RWPE2 (cell line): Measurements from ENCODE around the gene RERE.

Source experiments
- ATAC-seq: fragments of 200-7000 bp; cut with Tn5 transposase; 3 replicates; pipeline ENCODE4 v1.9.1; 2021; ENCODE audit warnings: low read depth
- DNase-seq: peaks from one replicate; pipeline ENCODE4 v3.0.0-alpha.2; 2020; ENCODE audit warnings: low spot score
- H3K27ac ChIP-seq: fragments of 450-650 bp; 2 replicates; pipeline ENCODE4 v1.5.1; 2017; ENCODE audit warnings: mild to moderate bottlenecking; ENCODE audit not compliant: poor library complexity, severe bottlenecking
- H3K27me3 ChIP-seq: fragments of 250-450 bp; sonication (Bioruptor Pico); 2 replicates; pipeline ENCODE4 v1.5.1; 2021; ENCODE audit warnings: mild to moderate bottlenecking, moderate library complexity; ENCODE audit not compliant: insufficient read depth, poor library complexity, severe bottlenecking
- H3K36me3 ChIP-seq: fragments of 250-450 bp; sonication (Bioruptor Pico); 2 replicates; pipeline ENCODE4 v1.5.1; 2020; ENCODE audit warnings: low read depth, mild to moderate bottlenecking, moderate library complexity
- H3K4me1 ChIP-seq: fragments of 250-450 bp; sonication (Bioruptor Pico); 2 replicates; pipeline ENCODE4 v1.5.1; 2021; ENCODE audit warnings: mild to moderate bottlenecking, moderate library complexity; ENCODE audit not compliant: insufficient read depth, poor library complexity, severe bottlenecking
- H3K4me3 ChIP-seq: fragments of 250-450 bp; sonication (Bioruptor Pico); 2 replicates; pipeline ENCODE4 v1.5.1; 2021; ENCODE audit warnings: mild to moderate bottlenecking, moderate library complexity; ENCODE audit not compliant: severe bottlenecking
- H3K9me3 ChIP-seq: fragments of 250-450 bp; sonication (Bioruptor Pico); 2 replicates; pipeline ENCODE4 v1.5.1; 2021; ENCODE audit warnings: mild to moderate bottlenecking, moderate library complexity; ENCODE audit not compliant: severe bottlenecking
- TF ChIP-seq, protein P1 (sequence below): fragments of 450-650 bp; IDR thresholded peaks from one replicate; pipeline ENCODE4 v1.5.1; 2017; ENCODE audit warnings: mild to moderate bottlenecking, moderate library complexity; ENCODE audit not compliant: poor library complexity, severe bottlenecking

Gene RERE

DNA sequence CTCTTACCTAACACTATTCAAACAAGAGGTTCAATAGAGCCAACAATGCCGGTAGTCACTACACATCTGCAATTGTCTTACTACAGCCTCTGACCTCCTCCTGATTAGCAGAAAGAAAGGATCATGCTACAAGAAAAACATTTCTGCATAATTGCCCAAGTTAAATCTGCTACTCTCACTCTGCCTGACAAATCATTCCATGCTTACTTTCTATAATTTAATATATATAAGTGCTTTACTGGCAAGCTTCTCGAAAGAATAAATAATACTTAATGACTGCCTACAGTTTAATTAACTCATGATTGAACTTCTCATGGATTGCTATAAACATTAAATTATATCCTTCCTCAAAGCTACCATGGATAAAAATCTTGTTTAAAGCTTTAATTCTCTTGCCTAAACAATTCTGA, 343.5 kb downstream of the RERE start:
- Histone ChIP-seq H3K27me3 (no peaks in the 10 kb centered on the region), H3K4me1 (peaks cover 8% of the 10 kb centered on the region), H3K36me3 (no peaks in the 10 kb centered on the region), H3K4me3 (no peak overlapping the region), H3K9me3 (no peaks in the 10 kb centered on the region), H3K27ac (no peak overlapping the region)
- ATAC-seq (no peak), DNase-seq (no peak)
- TF ChIP-seq, protein P1, sequence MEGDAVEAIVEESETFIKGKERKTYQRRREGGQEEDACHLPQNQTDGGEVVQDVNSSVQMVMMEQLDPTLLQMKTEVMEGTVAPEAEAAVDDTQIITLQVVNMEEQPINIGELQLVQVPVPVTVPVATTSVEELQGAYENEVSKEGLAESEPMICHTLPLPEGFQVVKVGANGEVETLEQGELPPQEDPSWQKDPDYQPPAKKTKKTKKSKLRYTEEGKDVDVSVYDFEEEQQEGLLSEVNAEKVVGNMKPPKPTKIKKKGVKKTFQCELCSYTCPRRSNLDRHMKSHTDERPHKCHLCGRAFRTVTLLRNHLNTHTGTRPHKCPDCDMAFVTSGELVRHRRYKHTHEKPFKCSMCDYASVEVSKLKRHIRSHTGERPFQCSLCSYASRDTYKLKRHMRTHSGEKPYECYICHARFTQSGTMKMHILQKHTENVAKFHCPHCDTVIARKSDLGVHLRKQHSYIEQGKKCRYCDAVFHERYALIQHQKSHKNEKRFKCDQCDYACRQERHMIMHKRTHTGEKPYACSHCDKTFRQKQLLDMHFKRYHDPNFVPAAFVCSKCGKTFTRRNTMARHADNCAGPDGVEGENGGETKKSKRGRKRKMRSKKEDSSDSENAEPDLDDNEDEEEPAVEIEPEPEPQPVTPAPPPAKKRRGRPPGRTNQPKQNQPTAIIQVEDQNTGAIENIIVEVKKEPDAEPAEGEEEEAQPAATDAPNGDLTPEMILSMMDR: no peak

DNA sequence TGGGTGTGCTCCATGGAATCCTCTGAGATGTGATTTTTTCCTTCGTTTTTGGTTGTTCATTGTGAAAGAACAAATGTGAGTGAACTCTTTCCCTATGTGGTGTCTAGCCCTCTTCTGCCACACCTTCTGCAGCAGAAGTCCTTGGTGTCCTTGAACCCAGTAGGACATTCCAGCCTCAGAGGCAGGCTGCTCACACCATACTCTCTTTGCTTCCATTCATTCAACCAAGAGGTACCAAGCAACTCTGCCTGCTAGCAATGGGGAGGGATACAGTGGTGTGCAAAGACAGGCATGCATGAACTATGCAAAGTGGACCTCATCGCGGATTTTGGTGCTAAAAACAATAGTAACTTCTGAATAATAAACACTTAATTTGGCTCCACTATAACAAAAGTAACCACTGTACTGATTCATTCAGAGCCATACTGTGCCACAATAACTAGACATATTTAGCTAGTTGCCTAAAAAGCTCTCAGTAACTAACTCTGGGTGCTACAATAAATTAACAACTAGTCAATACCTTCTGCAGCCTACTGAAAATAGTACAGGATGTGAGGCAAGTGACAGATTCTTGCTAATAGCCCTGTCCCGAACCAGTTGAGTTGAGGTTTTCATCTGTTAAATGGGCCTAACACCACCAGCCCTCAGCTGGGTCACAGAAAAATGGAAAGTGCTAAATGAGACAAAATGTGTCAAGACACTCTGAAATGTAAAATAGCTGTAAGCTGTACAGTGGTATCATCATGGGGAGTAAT, 344.1 kb downstream of the RERE start:
- Histone ChIP-seq H3K27ac (no peak overlapping the region), H3K27me3 (no peaks in the 10 kb centered on the region), H3K36me3 (no peaks in the 10 kb centered on the region), H3K4me1 (peaks cover 8% of the 10 kb centered on the region), H3K4me3 (no peak overlapping the region), H3K9me3 (no peaks in the 10 kb centered on the region)
- ATAC-seq (no peak), DNase-seq (no peak)
- TF ChIP-seq, protein P1: no peak

DNA sequence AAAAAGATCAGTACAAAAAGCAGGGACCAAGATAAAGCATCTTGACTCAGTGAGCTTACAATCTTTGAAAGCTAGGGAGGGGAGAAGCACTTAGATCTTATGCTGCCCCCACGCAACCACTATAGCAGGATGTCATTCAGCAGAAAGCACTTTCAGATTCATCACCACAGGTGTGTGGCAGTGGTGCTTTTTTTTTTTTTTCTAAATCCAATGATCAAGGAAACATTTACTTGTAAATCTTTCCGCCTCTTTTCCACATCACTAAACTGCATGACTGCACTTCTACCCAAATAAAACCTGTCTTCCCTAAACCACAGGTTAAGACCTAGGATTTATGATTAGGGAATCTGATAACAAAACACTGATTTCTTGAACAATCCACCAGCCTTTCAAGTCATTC, 344.8 kb downstream of the RERE start:
- no peak for ATAC-seq
- TF ChIP-seq, protein P1: no peak
- H3K27ac ChIP-seq: no peak overlapping the region
- H3K36me3 ChIP-seq: no peaks in the 10 kb centered on the region
- H3K4me1 ChIP-seq: peaks cover 8% of the 10 kb centered on the region
- no peaks in the 10 kb centered on the region for H3K9me3 ChIP-seq
- no peak overlapping the region for H3K4me3 ChIP-seq
- H3K27me3 ChIP-seq: no peaks in the 10 kb centered on the region
- DNase-seq: no peak

DNA sequence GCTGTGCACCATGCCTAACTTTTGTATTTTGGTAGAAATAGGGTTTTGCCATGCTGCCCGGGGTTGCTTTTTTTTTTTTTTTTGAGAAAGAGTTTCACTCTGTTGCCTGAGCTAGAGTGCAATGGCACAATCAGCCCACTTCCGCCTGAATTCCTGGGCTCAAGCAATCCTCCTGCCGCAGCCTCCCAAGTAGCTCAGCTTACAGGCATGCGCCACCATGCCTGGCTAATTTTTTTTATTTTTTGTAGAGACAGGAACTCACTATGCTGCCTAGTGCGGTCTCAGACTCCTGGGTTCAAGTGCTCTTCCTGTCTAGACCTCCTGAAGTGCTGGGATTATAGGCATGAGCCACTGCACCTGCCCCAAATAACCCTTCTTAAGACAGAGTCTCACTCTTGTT, 346.0 kb downstream of the RERE start:
- TF ChIP-seq, protein P1: no peak
- Histone ChIP-seq H3K9me3 (no peaks in the 10 kb centered on the region), H3K4me3 (no peak overlapping the region), H3K4me1 (peaks cover 8% of the 10 kb centered on the region), H3K27ac (no peak overlapping the region), H3K27me3 (no peaks in the 10 kb centered on the region), H3K36me3 (no peaks in the 10 kb centered on the region)
- no peak for DNase-seq
- no peak for ATAC-seq

DNA sequence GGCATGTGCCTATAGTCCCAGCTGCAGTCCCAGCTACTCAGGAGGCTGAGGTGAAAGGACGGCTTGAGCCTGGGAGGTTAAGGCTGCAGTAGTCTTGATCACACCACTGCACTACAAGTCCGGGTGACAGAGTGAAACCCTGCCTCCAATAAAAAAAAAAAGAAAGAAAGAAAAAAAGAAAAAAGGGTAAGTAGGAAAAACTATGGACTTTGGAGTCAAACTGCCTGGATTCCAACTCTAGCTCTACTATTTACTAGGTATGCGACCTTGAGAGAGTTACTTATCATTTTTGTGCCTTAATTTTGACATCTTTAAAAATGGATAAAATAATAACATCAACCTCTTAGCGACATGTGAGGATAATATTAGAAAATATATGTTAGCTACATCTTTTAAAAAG, 348.7 kb downstream of the RERE start:
- Histone ChIP-seq H3K27me3 (no peaks in the 10 kb centered on the region), H3K36me3 (0 out of 2 replicates have a peak, but pooled peaks cover 5% of the 10 kb centered on the region), H3K9me3 (no peaks in the 10 kb centered on the region), H3K27ac (no peak overlapping the region), H3K4me3 (no peak overlapping the region), H3K4me1 (peaks cover 8% of the 10 kb centered on the region)
- ATAC-seq (no peak), DNase-seq (no peak)
- TF ChIP-seq, protein P1: no peak
